Frontal cortex (tissue), 4 donors: ENCODE results near the gene RNASEH2B. TPM values are rescaled to one million over a fixed set of nuclear protein-coding genes. Genes with fewer than 3 reads are reported as not detected.

Source experiments
- DNase-seq, 2 donors: peaks; one replicate each; pipeline ENCODE4 v3.0.0; 2012; ENCODE audit warnings: low spot score in 2 of 2
- FAIRE-seq: peaks from 2 replicates; lab custom pipeline; 2012; peaks lifted over from hg19 to GRCh38; lab: Jason Lieb, UNC
- total RNA-seq: library from RNA; depleted of rRNA; stranded (reverse); fragments of >200 nt; gene quantifications from one replicate; pipeline ENCODE4 v1.2.3, GENCODE V29; 2014
- donor health status: control.
- donor health status: control.
- donor health status: control.

Gene RNASEH2B
- total RNA-seq, 1 donor from 2014 or later: 424 TPM

- DNase-seq (no peak), FAIRE-seq (no peak)
Observed at GRCh38 chr13:50928659-50929462, 19.3 kb downstream of the RNASEH2B start.

GRCh38 chr13:50932091-50932490 lies 22.5 kb downstream of the RNASEH2B start:
- FAIRE-seq: no peak
- DNase-seq: no peak

GRCh38 chr13:50934735-50935435 lies 25.3 kb downstream of the RNASEH2B start:
- FAIRE-seq (no peak), DNase-seq (no peak)

GRCh38 chr13:50936679-50937078 lies 27.1 kb downstream of the RNASEH2B start:
- no peak for FAIRE-seq
- DNase-seq: no peak

GRCh38 chr13:50940509-50940908 lies 30.9 kb downstream of the RNASEH2B start:
- no peak for FAIRE-seq
- DNase-seq: no peak

- FAIRE-seq: no peak
- no peak for DNase-seq
Observed at GRCh38 chr13:50941146-50941545, 31.6 kb downstream of the RNASEH2B start.

- no peak for FAIRE-seq
- no peak for DNase-seq
Observed at GRCh38 chr13:50942630-50943311, 33.2 kb downstream of the RNASEH2B start.

- DNase-seq (no peak), FAIRE-seq (no peak)
Observed at GRCh38 chr13:50945669-50946068, 36.1 kb downstream of the RNASEH2B start.

- FAIRE-seq: peak; percentile 30
- no peak for DNase-seq
Observed at GRCh38 chr13:50948601-50949000, 39.0 kb downstream of the RNASEH2B start.

- no peak for FAIRE-seq
- no peak for DNase-seq
Observed at GRCh38 chr13:50950849-50951248, 41.3 kb downstream of the RNASEH2B start.

GRCh38 chr13:50951366-50951765 lies 41.8 kb downstream of the RNASEH2B start:
- FAIRE-seq (no peak), DNase-seq (no peak)

- no peak for DNase-seq
- FAIRE-seq: no peak
Observed at GRCh38 chr13:50955241-50955640, 45.6 kb downstream of the RNASEH2B start.

- FAIRE-seq (no peak), DNase-seq (no peak)
Observed at GRCh38 chr13:50955798-50956197, 46.2 kb downstream of the RNASEH2B start.

GRCh38 chr13:50957620-50958019 lies 48.0 kb downstream of the RNASEH2B start:
- no peak for FAIRE-seq

GRCh38 chr13:50969691-50970090 lies 60.1 kb downstream of the RNASEH2B start:
- DNase-seq: no peak
- no peak for FAIRE-seq

More at GRCh38 chr13:50957620-50958019, 48.0 kb downstream of the RNASEH2B start:
- DNase-seq: no peak

GRCh38 chr13:50970956-50971355 lies 61.4 kb downstream of the RNASEH2B start:
- no peak for DNase-seq
- no peak for FAIRE-seq

- FAIRE-seq (no peak), DNase-seq (no peak)
Observed at GRCh38 chr13:50974268-50974667, 64.7 kb downstream of the RNASEH2B start.

GRCh38 chr13:50979187-50979586 lies 69.6 kb downstream of the RNASEH2B start:
- no peak for DNase-seq
- no peak for FAIRE-seq

- FAIRE-seq (no peak), DNase-seq (no peak)
Observed at GRCh38 chr13:50981686-50982085, 72.1 kb downstream of the RNASEH2B start.

- FAIRE-seq: no peak
Observed at GRCh38 chr13:50989476-50989875, 79.9 kb downstream of the RNASEH2B start.

More at GRCh38 chr13:50989476-50989875, 79.9 kb downstream of the RNASEH2B start:
- no peak for DNase-seq
